Esophagus (tissue), 2 donors: ENCODE data around the gene AP2M1. TPM values are rescaled to one million over a fixed set of nuclear protein-coding genes. Genes with fewer than 3 reads are reported as not detected.
"Not testable (repeated sequence)": the region's sequence is repeated elsewhere in the genome, so short reads cannot be mapped to it uniquely, and the experiment has no call there.

Experiments used
- H3K27ac ChIP-seq, 2 donors: one replicate each; pipeline ENCODE4 v1.5.1; 2013; ENCODE audit warnings: low read depth in 2 of 2, mild to moderate bottlenecking in 2 of 2, inconsistent platforms in 1 of 2, low read length in 1 of 2, moderate library complexity in 1 of 2
- H3K27me3 ChIP-seq, 2 donors: one replicate each; pipeline ENCODE4 v1.6.1; 2013; ENCODE audit warnings: low read length in 2 of 2, control low read depth in 1 of 2, mild to moderate bottlenecking in 1 of 2; ENCODE audit not compliant: insufficient read depth in 2 of 2, control insufficient read depth in 1 of 2
- H3K36me3 ChIP-seq, 2 donors: one replicate each; pipeline ENCODE4 v1.6.1; 2013; ENCODE audit warnings: low read length in 1 of 2; ENCODE audit not compliant: control insufficient read depth in 2 of 2, insufficient read depth in 2 of 2
- H3K4me1 ChIP-seq, 2 donors: one replicate each; pipeline ENCODE4 v1.6.1; 2013; ENCODE audit warnings: low read length in 1 of 2; ENCODE audit not compliant: control insufficient read depth in 2 of 2, insufficient read depth in 2 of 2
- H3K4me3 ChIP-seq, 2 donors: one replicate each; pipeline ENCODE4 v1.5.1; 2013; ENCODE audit warnings: low read length in 2 of 2, mild to moderate bottlenecking in 2 of 2, low read depth in 1 of 2, moderate library complexity in 1 of 2
- H3K9me3 ChIP-seq, 2 donors: one replicate each; pipeline ENCODE4 v1.6.1; 2013; ENCODE audit warnings: mild to moderate bottlenecking in 2 of 2, low read depth in 1 of 2, low read length in 1 of 2, moderate library complexity in 1 of 2; ENCODE audit not compliant: control insufficient read depth in 2 of 2, insufficient read depth in 1 of 2
- WGBS, 2 donors: extraction: QIAGEN DNeasy Blood & Tissue Kit; methylation state at CpG; one replicate each; pipeline ENCODE4 v1.1.7; 2013; 5-methylcytosine and 5-hydroxymethylcytosine counted together
- polyA plus RNA-seq, 2 donors: library from polyadenylated mRNA; stranded (reverse); fragments of 200-250 nt; gene quantifications; one replicate each; pipeline ENCODE4 v1.2.3, GENCODE V29; 2013
- donor health status: healthy with polysubstance abuse.
- donor health status: Bipolar disorder and iron deficiency.

AP2M1 gene
- polyA plus RNA-seq, 2 donors = 94.2 to 210 TPM

DNA sequence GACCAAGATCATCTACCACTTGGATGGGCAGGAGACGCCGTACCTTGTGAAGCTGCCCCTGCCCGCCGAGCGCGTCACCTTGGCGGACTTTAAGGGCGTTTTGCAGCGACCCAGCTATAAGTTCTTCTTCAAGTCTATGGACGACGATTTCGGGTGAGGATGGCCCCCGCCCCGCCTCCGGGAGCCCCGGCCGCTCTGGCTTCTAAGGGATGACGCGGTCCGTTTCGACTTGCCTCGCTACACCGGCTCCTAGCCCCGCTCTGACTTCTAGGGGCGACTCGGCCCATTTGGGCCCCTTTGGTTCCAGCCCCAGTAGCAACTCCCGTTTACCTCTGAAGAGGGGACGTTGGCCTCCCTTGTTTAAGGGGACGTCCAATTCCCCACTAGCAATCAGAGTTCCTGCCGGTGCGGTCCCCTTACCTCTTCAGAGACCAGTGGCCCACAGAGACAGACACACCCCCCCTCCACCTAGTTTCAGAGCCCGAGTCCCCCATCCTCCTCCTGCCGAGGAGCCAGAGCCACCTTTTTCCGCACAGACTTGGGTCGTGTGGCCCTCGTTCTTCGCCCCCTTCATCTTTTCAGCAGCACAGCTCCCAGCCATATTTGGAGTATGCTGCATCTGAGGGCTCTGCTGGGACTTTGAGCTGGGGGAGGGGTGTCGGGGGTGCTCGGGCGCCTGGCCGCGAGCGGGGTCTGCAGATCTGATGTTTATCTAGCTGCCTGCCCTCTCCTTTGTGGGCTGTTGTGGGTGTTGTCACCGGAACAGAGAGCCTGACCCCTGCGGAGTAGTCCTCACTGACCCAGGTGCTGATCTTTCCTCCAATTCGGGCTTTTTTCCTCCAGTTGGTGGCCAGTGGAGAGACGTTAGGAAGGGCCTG is 18.8 kb upstream of the AP2M1 start:
- H3K9me3 ChIP-seq = no peaks in the 10 kb centered on the region
- H3K4me3 ChIP-seq = peak overlapping the region; percentile 81 to 91
- 0 to 1% methylated on average over 47 of the region's 47 CpGs for WGBS, 2 donors
- peaks cover 9% of the 10 kb centered on the region in 2 donors for H3K4me1 ChIP-seq
- H3K27me3 ChIP-seq = no peaks in the 10 kb centered on the region
- H3K27ac ChIP-seq = peak overlapping the region; percentile 93 to 97
- H3K36me3 ChIP-seq = no peaks in the 10 kb centered on the region

- peak overlapping the region; percentile 93 to 97 for H3K27ac ChIP-seq
- H3K4me3 ChIP-seq = peak overlapping the region; percentile 81 to 91
- WGBS, 2 donors = 2 to 3% methylated on average over 6 of the region's 6 CpGs
- H3K36me3 ChIP-seq = no peaks in the 10 kb centered on the region
- no peaks in the 10 kb centered on the region for H3K9me3 ChIP-seq
- peaks cover 9% of the 10 kb centered on the region in 2 donors for H3K4me1 ChIP-seq
- H3K27me3 ChIP-seq = no peaks in the 10 kb centered on the region
Measured at GRCh38 chr3:184156522-184156955, 18.1 kb upstream of the AP2M1 start.

- peaks cover 9% of the 10 kb centered on the region in 2 donors for H3K4me1 ChIP-seq
Measured at GRCh38 chr3:184157206-184157605, 17.4 kb upstream of the AP2M1 start.

DNA sequence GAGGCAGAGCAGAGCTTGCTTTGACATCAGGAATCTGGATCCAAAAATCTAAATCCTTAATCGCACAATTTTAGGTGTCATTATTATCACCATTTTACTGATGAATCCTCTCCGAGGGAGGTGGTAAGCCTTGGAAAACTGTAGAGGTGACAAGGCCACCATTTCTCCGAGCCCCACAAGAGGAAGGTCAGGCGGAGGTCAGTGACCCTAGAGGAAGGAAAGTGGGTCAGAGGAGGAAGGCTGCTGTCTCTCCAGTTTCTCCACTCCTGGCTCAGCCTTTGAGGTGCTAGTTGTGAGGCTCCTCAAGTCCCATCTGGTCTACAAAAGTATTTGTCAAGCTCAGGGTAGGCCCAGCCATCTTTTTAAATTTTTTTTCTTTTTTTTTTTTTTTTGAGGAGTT is 16.3 kb upstream of the AP2M1 start:
- Histone ChIP-seq H3K36me3 (peaks cover 0 to under 1% of the 10 kb centered on the region in 2 donors), H3K4me3 (no peak overlapping the region), H3K27me3 (no peaks in the 10 kb centered on the region), H3K9me3 (no peaks in the 10 kb centered on the region), H3K4me1 (peaks cover 9% of the 10 kb centered on the region in 2 donors), H3K27ac (no peak overlapping the region)
- WGBS, 2 donors = 75 to 78% methylated on average over 4 of the region's 4 CpGs

More at GRCh38 chr3:184157206-184157605, 17.4 kb upstream of the AP2M1 start:
- Histone ChIP-seq H3K27ac (peak overlapping the region; percentile 29 to 93), H3K4me3 (peak overlapping the region in 1 of 2 donors; percentile 81), H3K27me3 (no peaks in the 10 kb centered on the region), H3K9me3 (no peaks in the 10 kb centered on the region), H3K36me3 (no peaks in the 10 kb centered on the region)

DNA sequence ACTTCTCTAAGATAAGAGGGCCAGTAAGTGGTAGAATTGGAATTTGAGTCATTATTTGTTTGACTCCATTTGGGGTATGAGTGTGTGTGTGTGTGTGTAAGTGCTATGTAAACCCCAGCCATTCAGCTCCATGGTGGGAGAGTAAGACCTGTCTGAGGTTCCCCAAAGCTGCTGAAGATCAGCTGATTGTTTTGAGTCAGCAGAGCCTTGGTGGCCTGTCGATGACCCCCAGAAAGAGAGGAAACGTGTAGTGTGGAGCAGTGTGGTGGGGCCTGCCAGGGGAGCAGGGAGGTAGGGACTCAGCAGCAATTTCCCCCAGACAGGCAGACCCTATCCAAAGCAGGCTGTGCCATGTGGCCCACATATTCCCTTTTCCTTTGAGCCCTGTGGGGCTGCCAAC is 14.2 kb upstream of the AP2M1 start:
- WGBS, 2 donors = 41 to 43% methylated on average over 2 of the region's 2 CpGs
- no peaks in the 10 kb centered on the region for H3K27me3 ChIP-seq
- H3K4me3 ChIP-seq = no peak overlapping the region
- no peaks in the 10 kb centered on the region for H3K9me3 ChIP-seq
- peak overlapping the region; percentile 60 to 80 for H3K27ac ChIP-seq
- H3K4me1 ChIP-seq = peaks cover 9% of the 10 kb centered on the region in 2 donors
- H3K36me3 ChIP-seq = peaks cover 0 to 19% of the 10 kb centered on the region in 2 donors

DNA sequence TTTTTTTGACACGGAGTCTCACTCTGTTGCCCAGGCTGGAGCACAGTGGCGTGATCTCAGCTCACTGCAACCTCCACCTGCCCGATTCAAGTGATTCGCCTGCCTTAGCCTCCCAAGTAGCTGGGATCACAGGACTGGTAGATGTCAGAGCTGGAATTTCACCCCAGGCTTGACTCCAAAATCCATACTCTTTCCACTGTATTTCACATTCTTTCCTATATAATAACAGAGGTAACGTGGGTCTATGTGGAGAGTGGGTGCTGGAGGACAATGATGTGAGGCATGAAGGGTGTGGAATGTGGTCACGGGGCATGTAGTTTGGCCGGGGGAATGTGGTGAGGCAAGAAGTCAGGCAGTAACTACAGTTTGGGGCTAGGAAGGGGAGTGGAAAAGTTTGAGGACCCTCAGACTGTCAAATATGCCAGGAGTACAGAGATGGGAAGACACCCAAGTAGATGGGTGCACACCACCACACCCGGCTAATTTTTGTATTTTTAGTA is 12.0 kb upstream of the AP2M1 start:
- 68 to 76% methylated on average over 7 to 8 of the region's 8 CpGs for WGBS, 2 donors
- H3K9me3 ChIP-seq, H3K27me3 ChIP-seq, H3K27ac ChIP-seq, H3K4me3 ChIP-seq, H3K4me1 ChIP-seq: not testable (repeated sequence)
- H3K36me3 ChIP-seq = peaks cover 0 to 33% of the 10 kb centered on the region in 2 donors

- H3K27me3 ChIP-seq = no peaks in the 10 kb centered on the region
- no peaks in the 10 kb centered on the region for H3K9me3 ChIP-seq
- no peak overlapping the region for H3K27ac ChIP-seq
- no peak overlapping the region for H3K4me3 ChIP-seq
- peaks cover 0 to 46% of the 10 kb centered on the region in 2 donors for H3K36me3 ChIP-seq
- peaks cover 2 to 6% of the 10 kb centered on the region in 2 donors for H3K4me1 ChIP-seq
- WGBS, 2 donors = 94% methylated on average over 16 of the region's 16 CpGs
Measured at GRCh38 chr3:184164648-184165330, 9.9 kb upstream of the AP2M1 start.

GRCh38 chr3:184165543-184165942 is 9.1 kb upstream of the AP2M1 start:
- Histone ChIP-seq H3K36me3 (peaks cover 0 to 53% of the 10 kb centered on the region in 2 donors), H3K4me3 (no peak overlapping the region), H3K4me1 (peaks cover 0 to 4% of the 10 kb centered on the region in 2 donors), H3K27ac (no peak overlapping the region), H3K27me3 (no peaks in the 10 kb centered on the region), H3K9me3 (no peaks in the 10 kb centered on the region)
- WGBS, 2 donors = 96 to 98% methylated on average over 3 of the region's 3 CpGs

GRCh38 chr3:184166671-184167070 is 8.0 kb upstream of the AP2M1 start:
- WGBS, 2 donors = 94 to 95% methylated on average over 6 of the region's 6 CpGs
- Histone ChIP-seq H3K4me3 (no peak overlapping the region), H3K27ac (no peak overlapping the region), H3K27me3 (no peaks in the 10 kb centered on the region), H3K4me1 (peaks cover 0 to 3% of the 10 kb centered on the region in 2 donors), H3K36me3 (peaks cover 0 to 56% of the 10 kb centered on the region in 2 donors), H3K9me3 (no peaks in the 10 kb centered on the region)
